Fibroblast of the aortic adventitia (primary cell): ENCODE results near the gene ELF3. TPM values are rescaled to one million over a fixed set of nuclear protein-coding genes. Genes with fewer than 3 reads are reported as not detected.
"Not testable (repeated sequence)": the region's sequence is repeated elsewhere in the genome, so short reads cannot be mapped to it uniquely, and the experiment has no call there.

Experiments used
- DNase-seq: peaks from one replicate; pipeline ENCODE4 v3.0.0-alpha.2; 2010; ENCODE audit warnings: low read depth
- H3K4me3 ChIP-seq: 2 replicates; pipeline ENCODE4 v1.5.1; 2011; ENCODE audit warnings: low read depth, mild to moderate bottlenecking, control low read depth, low read length, moderate library complexity
- total RNA-seq: library from RNA; depleted of rRNA; stranded (reverse); fragments of >200 nt; gene quantifications from 2 replicates; pipeline ENCODE4 v1.2.3, GENCODE V29; 2012; ENCODE audit warnings: low replicate concordance
- TF ChIP-seq, protein P1 (sequence below): IDR thresholded peaks from 2 replicates; pipeline ENCODE4 v1.5.1; 2011; ENCODE audit warnings: mild to moderate bottlenecking, low read length, control low read depth, inconsistent platforms; ENCODE audit not compliant: insufficient read depth

Gene ELF3
- total RNA-seq, 1 donor: 0.09 TPM

DNA sequence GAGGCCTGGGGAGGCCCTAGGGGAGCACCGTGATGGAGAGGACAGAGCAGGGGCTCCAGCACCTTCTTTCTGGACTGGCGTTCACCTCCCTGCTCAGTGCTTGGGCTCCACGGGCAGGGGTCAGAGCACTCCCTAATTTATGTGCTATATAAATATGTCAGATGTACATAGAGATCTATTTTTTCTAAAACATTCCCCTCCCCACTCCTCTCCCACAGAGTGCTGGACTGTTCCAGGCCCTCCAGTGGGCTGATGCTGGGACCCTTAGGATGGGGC, 5.2 kb downstream of the ELF3 start:
- TF ChIP-seq, protein P1, sequence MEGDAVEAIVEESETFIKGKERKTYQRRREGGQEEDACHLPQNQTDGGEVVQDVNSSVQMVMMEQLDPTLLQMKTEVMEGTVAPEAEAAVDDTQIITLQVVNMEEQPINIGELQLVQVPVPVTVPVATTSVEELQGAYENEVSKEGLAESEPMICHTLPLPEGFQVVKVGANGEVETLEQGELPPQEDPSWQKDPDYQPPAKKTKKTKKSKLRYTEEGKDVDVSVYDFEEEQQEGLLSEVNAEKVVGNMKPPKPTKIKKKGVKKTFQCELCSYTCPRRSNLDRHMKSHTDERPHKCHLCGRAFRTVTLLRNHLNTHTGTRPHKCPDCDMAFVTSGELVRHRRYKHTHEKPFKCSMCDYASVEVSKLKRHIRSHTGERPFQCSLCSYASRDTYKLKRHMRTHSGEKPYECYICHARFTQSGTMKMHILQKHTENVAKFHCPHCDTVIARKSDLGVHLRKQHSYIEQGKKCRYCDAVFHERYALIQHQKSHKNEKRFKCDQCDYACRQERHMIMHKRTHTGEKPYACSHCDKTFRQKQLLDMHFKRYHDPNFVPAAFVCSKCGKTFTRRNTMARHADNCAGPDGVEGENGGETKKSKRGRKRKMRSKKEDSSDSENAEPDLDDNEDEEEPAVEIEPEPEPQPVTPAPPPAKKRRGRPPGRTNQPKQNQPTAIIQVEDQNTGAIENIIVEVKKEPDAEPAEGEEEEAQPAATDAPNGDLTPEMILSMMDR: no peak
- no peak for DNase-seq
- no peak overlapping the region for H3K4me3 ChIP-seq

DNA sequence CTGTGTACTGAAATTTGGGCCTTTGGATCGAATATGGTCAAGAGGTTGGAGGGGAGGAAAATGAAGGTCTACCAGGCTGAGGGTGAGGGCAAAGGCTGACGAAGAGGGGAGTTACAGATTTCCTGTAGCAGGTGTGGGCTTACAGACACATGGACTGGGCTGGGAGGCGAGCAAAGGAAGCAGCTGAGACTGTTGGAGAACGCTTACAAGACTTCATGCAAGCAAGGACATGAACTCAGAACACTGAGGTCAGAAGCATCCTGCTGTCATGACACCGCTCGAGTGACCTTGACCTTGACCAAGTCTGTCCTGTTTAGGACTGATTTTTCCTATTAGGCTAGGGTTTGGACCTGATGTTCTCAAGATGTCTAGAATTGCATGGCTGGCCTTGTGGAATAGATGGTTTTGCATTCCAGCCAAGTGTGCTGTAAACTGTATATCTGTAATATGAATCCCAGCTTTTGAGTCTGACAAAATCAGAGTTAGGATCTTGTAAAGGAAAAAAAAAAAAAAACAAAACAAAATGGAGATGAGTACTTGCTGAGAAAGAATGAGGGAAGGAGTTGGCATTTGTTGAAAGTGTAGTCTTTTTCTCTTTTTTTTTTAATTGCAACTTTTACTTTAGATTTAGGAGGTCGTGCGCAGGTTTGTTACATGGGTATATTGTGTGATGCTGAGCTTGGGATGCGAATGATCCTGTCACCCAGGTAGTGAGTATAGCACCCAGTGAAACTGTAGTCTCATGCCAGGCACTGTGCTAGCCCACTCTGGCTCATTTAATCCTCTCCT, 5.8 kb downstream of the ELF3 start:
- TF ChIP-seq, protein P1: no peak
- DNase-seq: peak; percentile 43
- H3K4me3 ChIP-seq: no peak overlapping the region

DNA sequence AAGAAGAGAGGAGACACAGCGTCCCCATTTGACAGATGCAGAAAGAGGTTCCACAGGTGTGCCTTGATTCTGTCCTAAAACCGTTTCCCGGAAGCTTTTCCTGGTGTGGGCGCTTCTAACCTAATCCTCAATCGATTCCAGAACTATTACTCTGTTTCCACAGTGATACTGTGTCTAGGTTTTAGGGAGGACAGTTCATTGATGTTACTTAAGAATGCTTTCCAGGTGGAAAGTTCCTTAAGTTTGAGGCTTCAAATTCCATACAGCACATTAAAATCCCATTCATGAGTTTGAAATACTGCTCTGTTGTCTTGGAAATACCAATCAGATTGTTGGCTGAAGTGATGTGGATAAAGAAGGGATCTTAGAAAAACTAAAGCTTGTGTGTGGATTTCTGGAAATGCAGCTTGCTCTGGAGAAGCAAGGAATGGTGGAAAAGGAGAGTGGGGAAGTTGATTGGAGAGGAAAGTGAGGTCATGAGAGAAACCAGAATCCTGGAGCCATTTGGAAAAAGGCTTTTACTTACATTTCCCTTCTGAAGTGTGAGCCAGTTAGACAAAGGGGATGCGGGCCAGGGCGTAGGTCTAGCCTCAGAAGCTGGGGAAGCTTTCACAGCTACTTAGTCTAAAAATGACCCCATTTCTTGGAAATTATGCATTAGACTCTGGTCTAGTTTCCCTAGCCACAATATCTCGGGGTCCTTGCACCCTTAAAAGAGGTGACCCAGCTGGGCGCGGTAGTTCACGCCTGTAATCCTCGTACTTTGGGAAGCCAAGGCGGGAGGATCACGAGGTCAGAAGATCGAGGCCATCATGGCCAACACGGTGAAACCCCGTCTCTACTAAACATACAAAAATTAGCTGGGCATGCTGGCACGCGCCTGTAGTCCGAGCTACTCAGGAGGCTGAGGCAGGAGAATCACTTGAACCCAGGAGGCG, 6.7 kb downstream of the ELF3 start:
- H3K4me3 ChIP-seq: no peak overlapping the region
- TF ChIP-seq, protein P1: no peak
- DNase-seq: no peak

DNA sequence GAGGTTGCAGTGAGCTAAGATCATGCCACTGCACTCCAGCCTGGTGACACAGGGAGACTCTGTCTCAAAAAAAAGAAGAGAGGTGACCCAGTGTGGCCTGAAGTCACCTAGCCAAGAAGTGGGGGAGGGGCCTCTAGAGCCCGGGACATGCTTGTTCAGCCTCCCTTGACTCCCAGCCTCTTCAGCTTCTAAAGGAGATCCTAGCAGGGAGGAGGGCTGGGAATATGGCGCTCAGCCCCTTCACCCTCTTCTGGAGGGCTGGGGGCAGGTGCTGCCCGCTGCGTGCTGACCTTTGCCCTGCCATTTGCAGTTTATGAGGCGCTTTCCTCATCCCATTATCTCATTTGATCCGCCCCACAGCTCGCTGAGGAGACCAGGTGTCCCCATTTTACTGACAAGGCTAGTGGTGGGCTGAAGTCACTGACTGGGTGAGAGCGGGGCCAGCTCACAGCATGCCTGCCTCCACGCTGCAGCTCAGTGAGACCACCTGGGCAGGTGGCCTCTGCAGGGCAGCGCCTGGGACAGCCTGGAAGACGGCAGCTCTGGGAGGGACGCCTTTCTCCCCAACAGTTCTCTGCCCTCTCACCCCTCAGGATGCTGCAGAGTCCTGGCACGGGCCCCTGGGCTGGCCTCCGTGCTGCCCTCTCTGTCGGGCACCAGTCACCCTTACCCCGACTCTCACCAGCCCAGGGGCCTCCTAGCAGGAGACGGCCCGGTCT, 7.5 kb downstream of the ELF3 start:
- no peak for DNase-seq
- H3K4me3 ChIP-seq: no peak overlapping the region
- TF ChIP-seq, protein P1: no peak

DNA sequence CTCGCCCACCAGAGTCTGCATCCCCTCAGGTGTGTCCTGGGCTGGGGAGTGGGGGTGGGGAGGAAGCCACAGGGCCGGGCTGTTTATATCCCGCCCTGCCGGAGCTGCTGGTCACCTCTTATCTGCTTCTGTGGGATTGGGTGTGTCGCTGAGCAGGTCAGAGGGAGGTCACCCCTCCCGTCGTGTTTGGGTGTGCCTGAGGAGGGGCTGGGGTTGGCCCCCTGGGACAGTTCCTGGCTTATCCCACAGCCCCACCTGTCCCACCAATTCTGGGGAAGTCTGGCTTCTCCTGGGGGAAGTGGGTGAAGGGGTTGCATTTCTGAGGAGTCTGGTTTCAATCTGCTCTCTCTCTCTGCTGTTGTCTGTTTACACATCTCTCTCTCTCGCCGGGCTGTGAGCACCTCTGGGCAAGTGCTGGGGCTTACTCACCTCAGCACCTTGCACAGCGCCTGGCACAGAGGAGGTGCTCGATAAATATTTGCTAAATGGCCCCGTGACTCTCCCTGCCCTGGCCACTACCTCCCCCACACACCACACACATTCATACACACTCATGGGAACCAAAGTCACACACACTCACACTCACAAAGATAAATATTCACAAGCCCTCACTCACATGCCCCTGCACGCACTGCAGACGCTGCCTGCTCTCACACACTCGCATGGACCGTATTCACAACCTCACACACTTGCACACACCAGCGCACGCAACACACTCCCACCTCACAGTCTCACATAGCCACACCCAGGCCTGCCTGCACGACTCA, 8.3 kb downstream of the ELF3 start:
- no peak for DNase-seq
- TF ChIP-seq, protein P1: no peak
- no peak overlapping the region for H3K4me3 ChIP-seq

DNA sequence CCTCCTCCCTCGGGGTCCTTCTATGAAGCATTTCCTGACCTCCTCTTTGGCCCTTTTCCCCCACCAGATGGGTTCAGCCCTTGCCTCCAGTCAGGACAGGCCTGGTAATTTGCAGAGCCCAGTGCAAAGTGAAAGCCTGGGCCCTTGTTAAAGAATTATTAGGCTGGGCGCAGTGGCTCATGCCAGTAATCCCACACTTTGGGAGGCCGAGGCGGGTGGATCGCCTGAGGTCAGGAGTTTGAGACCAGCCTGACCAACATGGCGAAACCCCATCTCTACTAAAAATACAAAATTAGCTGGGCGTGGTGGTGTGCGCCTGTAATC, 8.8 kb downstream of the ELF3 start:
- DNase-seq: not testable (repeated sequence)

More for the DNA sequence above, 8.8 kb downstream of the ELF3 start:
- H3K4me3 ChIP-seq: not testable (repeated sequence)
